ENCODE measurements around the gene PA2G4.
"Not testable (repeated sequence)": the region's sequence is repeated elsewhere in the genome, so short reads cannot be mapped to it uniquely, and the experiment has no call there.

Gene PA2G4

DNA sequence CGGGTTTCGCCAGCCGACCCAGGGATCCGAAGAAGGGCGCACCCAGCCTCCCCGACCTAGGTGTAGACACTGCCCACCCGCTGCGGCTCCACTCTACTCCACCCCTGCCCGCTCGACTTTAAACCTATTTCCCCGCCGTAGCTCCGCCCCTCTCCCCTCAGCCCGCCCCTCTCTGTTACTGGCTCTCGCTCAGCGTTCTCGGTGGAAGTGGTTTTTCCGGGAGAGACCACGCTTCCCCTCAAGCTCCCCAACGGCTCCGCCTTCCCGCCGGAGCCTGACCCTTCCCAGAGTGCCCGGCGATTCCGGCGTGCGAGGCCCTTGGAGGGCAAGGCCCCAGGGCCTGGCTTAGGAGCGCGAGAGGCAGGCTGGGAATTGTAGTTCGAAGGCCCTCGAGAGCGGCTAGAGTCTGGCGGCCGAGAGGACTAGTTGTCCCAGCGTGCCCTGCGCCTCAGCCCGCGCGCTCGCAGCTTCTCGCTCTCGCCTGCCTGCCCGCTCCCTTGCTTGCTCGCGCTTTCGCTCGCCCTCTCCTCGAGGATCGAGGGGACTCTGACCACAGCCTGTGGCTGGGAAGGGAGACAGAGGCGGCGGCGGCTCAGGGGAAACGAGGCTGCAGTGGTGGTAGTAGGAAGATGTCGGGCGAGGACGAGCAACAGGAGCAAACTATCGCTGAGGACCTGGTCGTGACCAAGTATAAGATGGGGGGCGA is at the start of gene PA2G4:
TSS of gene PA2G4 (plus strand) at position 451 of the 706 bp plus-strand sequence. CDS start at position 630, 179 bp downstream.
- TF ChIP-seq, protein P1, sequence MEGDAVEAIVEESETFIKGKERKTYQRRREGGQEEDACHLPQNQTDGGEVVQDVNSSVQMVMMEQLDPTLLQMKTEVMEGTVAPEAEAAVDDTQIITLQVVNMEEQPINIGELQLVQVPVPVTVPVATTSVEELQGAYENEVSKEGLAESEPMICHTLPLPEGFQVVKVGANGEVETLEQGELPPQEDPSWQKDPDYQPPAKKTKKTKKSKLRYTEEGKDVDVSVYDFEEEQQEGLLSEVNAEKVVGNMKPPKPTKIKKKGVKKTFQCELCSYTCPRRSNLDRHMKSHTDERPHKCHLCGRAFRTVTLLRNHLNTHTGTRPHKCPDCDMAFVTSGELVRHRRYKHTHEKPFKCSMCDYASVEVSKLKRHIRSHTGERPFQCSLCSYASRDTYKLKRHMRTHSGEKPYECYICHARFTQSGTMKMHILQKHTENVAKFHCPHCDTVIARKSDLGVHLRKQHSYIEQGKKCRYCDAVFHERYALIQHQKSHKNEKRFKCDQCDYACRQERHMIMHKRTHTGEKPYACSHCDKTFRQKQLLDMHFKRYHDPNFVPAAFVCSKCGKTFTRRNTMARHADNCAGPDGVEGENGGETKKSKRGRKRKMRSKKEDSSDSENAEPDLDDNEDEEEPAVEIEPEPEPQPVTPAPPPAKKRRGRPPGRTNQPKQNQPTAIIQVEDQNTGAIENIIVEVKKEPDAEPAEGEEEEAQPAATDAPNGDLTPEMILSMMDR (IDR thresholded peaks at IDR 0.05; ENCODE audit: low read depth, low read length), result no peak
- peak within 1 kb of the TSS; percentile 93 for H3K4me3 ChIP-seq (ENCODE audit: low read depth, low read length)
- peak; percentile 100 for DNase-seq (ENCODE audit: low read depth, low spot score)
- in situ Hi-C loops (cut with HindIII; ENCODE audit: low sequenced_read_pairs), result no loop called here

DNA sequence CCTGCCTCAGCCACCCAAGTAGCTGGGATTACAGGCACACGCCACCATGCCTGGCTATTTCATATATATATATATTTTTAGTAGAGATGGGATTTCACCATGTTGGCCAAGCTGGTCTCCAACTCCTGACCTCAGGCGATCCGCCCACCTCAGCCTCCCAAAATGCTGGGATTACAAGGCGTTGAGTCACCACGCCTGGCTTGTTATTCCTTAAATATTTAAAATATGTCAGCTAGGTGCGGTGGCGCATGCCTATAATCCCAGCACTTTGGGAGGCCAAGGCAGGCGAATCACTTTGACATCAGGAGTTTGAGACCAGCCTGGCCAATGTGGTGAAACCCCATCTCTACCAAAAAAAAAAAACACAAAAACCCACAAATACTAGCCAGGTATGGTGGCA is 44.4 kb upstream of the PA2G4 start:
- DNase-seq (ENCODE audit: low read depth, low spot score), result peak; percentile 10
- in situ Hi-C loops (cut with HindIII; ENCODE audit: low sequenced_read_pairs); H3K4me3 ChIP-seq (ENCODE audit: low read depth, low read length): not testable (repeated sequence)

DNA sequence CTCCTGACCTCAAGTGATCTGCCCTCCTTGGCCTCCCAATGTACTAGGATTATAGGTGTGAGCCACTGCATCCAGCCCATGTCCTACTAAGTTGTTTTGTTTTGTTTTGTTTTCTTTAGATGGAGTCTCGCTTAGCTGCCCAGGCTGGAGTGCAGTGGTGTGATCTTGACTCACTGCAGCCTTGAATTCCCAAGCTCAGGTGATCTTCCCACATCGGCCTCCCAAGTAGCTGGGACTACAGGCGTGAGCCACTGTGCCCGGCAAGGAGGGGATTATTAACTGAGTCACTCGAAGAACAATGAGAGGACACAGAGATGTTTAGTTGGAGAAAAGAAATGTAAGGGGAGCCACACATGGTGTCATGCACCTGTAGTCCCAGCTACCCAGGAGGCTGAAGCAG is 42.4 kb upstream of the PA2G4 start:
- H3K4me3 ChIP-seq (ENCODE audit: low read depth, low read length), result no peak overlapping the region
- TF ChIP-seq, protein P1 (IDR thresholded peaks at IDR 0.05; ENCODE audit: low read depth, low read length), result no peak
- in situ Hi-C loops (cut with HindIII; ENCODE audit: low sequenced_read_pairs), result no loop called here
- no peak for DNase-seq (ENCODE audit: low read depth, low spot score)

DNA sequence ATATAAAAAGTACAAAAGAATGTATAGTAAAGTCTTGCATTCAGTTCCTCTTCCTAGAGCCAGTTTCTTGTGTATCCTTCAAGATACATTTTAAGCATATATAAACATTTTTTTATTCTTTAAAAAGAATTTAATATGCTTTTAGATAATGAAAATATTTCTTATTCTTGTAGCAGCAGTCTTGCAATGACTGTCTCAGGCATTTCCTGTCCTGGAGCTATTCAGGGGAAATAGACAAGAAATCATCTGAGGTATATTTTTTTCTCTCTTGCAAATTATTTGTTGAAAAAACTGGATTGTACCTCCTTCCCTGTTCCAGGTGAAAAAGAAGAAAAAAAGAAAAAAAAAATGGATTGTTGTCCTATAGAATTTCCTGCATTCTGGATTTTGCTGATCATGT is 41.4 kb upstream of the PA2G4 start:
- no peak overlapping the region for H3K4me3 ChIP-seq (ENCODE audit: low read depth, low read length)
- TF ChIP-seq, protein P1 (IDR thresholded peaks at IDR 0.05; ENCODE audit: low read depth, low read length), result no peak
- no peak for DNase-seq (ENCODE audit: low read depth, low spot score)
- in situ Hi-C loops (cut with HindIII; ENCODE audit: low sequenced_read_pairs), result no loop called here

DNA sequence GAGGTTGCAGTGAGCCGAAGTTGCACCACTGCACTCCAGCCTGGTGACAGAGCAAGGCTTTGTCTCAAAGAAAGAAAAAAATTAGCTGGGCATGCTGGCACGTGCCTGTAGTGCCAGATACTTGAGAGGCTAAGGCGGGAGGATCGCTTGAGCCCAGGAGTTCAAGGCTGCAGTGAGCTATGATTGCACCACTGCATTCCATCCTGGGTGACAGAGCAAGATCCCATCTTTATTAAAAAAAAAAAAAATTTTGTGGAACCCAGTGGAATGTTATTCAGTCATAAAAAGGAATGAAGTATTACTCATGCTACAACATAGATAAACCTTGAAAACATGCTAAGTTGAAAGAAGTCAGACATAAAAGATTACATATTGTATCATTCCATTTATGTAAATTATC is 32.7 kb upstream of the PA2G4 start:
- TF ChIP-seq, protein P1 (IDR thresholded peaks at IDR 0.05; ENCODE audit: low read depth, low read length), result no peak
- no peak for DNase-seq (ENCODE audit: low read depth, low spot score)
- in situ Hi-C loops (cut with HindIII; ENCODE audit: low sequenced_read_pairs), result no loop called here
- no peak overlapping the region for H3K4me3 ChIP-seq (ENCODE audit: low read depth, low read length)

DNA sequence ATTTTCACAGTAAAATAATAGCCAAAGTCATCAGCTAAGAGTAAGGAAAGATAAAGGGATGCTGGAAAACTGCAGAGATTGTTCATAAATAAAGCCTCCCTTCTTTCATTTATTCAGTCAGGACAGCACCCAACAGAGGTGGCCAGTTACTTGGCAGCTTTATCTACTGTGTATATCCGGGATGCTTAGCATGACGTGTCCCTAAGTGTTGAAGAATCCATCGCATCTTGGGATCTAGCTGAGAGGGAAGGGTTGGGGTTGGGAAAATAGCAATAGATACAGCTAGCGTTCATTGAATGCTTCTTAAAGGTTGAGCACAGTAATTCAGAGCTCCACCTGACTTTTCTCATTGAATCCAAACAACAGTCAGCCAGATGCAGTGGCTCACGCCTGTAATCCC is 30.0 kb upstream of the PA2G4 start:
- no peak overlapping the region for H3K4me3 ChIP-seq (ENCODE audit: low read depth, low read length)
- no peak for DNase-seq (ENCODE audit: low read depth, low spot score)
- in situ Hi-C loops (cut with HindIII; ENCODE audit: low sequenced_read_pairs), result no loop called here
- TF ChIP-seq, protein P1 (IDR thresholded peaks at IDR 0.05; ENCODE audit: low read depth, low read length), result no peak

DNA sequence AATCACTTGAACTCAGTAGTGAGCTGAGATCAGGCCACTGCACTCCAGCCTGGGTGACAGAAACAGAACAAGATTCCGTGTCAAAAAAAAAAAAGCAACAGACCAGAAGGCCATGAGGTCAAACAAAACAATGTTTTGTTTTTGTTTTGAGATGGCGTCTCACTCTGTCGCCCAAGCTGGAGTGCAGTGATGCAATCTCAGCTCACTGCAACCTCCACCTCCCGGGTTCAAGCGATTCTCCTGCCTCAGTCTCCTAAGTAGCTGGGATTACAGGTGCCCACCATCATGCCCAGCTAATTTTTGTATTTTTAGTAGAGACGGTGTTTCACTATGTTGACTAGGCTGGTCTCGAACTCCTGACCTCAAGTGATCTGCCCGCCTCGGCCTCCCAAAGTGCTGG is 26.4 kb upstream of the PA2G4 start:
- in situ Hi-C loops (cut with HindIII; ENCODE audit: low sequenced_read_pairs); H3K4me3 ChIP-seq (ENCODE audit: low read depth, low read length); DNase-seq (ENCODE audit: low read depth, low spot score): not testable (repeated sequence)

DNA sequence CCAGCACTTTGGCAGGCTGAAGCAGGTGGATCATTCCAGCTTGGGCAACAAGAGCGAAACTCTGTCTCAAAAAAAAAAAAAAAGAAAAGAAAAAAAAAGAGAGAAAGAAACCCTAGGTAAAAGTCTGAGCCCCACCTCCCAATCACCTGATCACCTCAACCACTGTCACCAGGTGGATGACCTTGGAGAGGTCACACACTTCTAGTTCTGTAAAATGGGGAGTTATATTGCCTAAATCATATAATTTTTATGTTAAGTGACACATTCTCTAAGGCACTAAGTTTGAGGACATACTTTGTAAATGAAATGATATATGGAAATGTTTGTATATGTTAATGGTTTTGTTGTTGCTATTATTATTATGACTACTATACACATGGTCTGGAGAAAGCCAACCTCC is 25.9 kb upstream of the PA2G4 start:
- no peak overlapping the region for H3K4me3 ChIP-seq (ENCODE audit: low read depth, low read length)
- DNase-seq (ENCODE audit: low read depth, low spot score), result no peak
- in situ Hi-C loops (cut with HindIII; ENCODE audit: low sequenced_read_pairs), result no loop called here
- TF ChIP-seq, protein P1 (IDR thresholded peaks at IDR 0.05; ENCODE audit: low read depth, low read length), result no peak

Data from astrocyte of the spinal cord (primary cell).